ENCODE measurements around the gene SPSB1. TPM values are rescaled to one million over a fixed set of nuclear protein-coding genes. Genes with fewer than 3 reads are reported as not detected.

Gene SPSB1
- total RNA-seq, 4 donors from 2014 or later = 33.5 to 111 (median 76.3) TPM

DNA sequence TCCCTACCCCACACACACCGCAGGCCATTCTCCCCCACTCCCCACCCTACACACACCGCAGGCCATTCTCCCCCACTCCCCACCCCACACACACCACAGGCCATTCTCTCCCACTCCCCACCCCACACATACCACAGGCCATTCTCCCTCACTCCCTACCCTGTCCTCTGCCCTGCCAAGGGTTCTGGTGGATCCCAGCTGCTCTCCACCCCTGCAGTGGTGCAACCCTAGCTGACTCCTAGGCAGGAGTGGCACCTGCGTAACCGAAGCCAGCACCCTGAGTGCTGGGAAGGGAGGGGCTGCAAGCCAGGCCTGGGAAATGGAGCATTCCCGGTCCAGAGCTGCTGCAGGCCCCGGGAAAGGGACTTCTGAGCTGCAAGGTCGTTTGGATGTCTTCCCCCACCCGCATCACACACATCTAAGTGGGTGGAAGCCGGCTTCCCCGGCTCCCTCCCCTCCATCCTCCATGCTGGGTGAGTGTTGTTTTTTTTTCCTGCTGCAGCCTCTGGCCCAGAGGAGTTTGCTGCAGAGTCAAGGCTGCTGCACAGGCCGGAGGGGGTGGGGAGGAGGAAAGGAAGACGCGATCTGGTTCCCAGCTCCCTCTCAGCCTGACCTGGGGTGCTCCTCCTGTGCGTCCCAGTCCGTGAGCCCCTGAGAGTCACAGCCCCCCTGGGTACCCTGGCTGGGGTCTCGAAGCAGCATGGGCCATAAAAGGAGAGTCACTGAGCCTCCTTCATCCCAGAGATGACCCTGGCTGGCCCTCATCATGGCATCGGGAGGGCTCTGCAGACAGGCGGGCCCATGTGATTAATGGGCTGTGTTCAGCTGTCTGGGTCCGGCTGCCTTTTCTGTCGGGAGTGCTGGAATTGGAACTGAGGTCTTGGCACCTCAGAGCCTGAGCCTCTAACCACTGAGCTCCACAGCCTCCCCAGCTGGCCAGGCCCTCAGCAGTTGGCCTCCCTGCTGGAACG is 42.0 kb upstream of the SPSB1 start:
- ATAC-seq (ENCODE audit: low FRiP score) = peak; percentile 85

DNA sequence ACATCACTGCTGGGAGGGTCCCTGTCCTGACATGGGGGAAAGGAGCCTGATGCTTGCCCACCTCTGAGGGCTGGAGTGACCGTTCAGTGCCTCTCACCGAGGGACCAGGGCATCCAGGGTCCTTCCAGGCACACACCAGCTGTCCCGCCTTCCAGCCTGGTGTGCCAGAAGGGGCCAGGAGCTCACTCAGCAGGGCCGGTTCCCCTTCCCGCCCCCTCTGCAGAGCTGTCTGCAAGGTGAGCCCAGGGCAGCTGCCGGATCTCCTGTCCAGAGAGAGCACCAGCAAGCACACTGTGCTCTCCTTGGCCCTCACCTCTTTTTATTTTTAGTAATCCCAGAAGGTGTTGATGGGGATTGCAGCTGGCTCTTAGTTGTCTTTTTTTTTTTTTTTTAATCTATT is 41.2 kb upstream of the SPSB1 start:
- no peak for DNase-seq (ENCODE audit: low spot score)
- TF ChIP-seq, protein P1, sequence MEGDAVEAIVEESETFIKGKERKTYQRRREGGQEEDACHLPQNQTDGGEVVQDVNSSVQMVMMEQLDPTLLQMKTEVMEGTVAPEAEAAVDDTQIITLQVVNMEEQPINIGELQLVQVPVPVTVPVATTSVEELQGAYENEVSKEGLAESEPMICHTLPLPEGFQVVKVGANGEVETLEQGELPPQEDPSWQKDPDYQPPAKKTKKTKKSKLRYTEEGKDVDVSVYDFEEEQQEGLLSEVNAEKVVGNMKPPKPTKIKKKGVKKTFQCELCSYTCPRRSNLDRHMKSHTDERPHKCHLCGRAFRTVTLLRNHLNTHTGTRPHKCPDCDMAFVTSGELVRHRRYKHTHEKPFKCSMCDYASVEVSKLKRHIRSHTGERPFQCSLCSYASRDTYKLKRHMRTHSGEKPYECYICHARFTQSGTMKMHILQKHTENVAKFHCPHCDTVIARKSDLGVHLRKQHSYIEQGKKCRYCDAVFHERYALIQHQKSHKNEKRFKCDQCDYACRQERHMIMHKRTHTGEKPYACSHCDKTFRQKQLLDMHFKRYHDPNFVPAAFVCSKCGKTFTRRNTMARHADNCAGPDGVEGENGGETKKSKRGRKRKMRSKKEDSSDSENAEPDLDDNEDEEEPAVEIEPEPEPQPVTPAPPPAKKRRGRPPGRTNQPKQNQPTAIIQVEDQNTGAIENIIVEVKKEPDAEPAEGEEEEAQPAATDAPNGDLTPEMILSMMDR (IDR thresholded peaks at IDR 0.05) = no peak
- no peak for ATAC-seq (ENCODE audit: low FRiP score)

More for the DNA sequence above, 42.0 kb upstream of the SPSB1 start:
- TF ChIP-seq, protein P1 (IDR thresholded peaks at IDR 0.05) = no peak
- no peak for DNase-seq (ENCODE audit: low spot score)

DNA sequence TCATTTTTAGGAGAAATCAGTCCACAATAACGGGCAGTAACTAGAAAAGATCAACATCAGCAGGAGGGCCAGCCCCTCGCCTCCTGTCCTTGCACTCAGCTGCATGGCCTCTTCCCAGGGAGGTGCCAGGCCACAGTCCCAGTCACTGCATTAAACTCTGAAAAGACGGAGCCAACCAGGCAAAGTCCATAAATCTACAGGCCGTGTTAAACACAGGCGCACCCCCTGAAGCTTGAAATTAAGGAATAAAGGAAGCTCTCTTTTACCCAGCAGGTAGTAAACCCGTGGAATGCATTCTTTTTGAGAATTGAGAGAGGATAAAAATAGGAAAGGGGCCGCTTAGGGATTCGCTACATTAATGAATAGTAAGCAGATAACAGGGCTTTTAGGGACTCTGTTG is 39.7 kb upstream of the SPSB1 start:
- TF ChIP-seq, protein P1 (IDR thresholded peaks at IDR 0.05) = no peak
- DNase-seq (ENCODE audit: low spot score) (no peak), ATAC-seq (ENCODE audit: low FRiP score) (no peak)

DNA sequence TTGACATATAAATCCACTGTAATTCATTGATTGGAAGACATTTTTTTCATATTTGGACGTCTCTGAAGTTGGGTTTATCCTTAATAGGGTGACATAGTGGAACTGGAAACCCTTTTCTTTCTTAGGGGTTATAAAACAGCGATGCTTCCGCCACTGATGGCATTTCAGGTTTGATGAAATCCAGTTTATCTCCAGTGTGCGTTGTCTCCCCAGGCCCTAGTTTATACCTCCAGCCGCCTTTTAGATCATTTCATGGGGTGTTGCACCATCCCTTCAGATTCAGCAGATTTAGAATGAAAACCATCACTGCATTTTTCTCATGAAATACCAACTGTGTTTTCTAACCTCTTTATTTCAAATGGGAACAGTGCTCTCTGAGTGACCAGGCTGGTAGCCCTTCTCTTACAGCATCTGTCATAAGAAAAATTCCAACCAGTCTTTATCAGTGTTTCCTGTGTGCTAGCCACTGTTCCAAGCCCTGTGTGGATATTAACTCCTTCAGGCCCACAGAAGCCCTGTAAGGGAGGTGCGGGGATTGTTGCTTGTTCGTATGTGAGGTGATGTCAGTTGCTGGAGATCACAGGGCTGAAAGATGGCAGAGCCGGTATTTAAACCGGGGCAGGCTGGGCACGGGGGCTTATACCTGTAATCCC is 39.1 kb upstream of the SPSB1 start:
- TF ChIP-seq, protein P1 (IDR thresholded peaks at IDR 0.05) = no peak
- no peak for ATAC-seq (ENCODE audit: low FRiP score)
- no peak for DNase-seq (ENCODE audit: low spot score)

DNA sequence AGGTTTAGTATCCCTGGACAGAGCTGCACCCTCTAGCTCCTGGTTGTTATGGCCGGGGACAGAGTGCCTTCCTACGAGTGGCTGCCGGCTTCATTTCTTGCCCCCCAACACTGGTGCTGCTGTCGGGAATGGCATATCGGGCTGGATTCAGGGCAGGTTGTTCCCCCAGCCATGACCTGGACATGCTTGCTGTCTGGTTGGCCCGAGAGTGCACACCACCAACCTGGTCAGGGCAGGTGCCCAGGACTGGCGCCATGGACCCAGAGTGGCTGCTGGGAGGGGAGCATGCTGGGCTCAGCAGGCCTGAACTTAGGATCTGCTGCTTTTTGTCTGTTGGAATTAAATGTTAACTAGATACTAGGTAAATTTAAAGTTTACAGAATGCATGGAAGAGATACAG is 36.4 kb upstream of the SPSB1 start:
- TF ChIP-seq, protein P1 (IDR thresholded peaks at IDR 0.05) = no peak
- no peak for ATAC-seq (ENCODE audit: low FRiP score)
- DNase-seq (ENCODE audit: low spot score) = no peak

DNA sequence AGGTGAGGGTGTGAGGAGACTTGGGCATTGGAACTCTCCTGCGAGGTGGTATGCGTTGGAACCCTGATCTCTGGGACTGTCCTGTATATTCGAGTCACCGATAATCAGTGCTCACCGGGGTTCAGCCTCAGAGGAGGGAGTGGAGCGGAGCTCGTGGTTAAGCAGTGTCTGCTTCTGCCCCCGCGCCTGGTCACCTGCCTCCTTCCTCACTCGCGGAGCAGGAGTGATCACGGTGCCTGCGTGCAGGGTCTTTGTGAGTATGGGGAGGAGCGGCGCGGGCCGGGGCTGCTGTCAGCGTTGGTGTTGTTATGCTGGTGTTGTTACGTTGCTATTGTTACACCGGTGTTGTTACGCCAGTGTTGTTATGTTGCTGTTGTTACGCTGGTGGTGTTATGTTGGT is 34.8 kb upstream of the SPSB1 start:
- ATAC-seq (ENCODE audit: low FRiP score) (no peak), DNase-seq (ENCODE audit: low spot score) (no peak)
- TF ChIP-seq, protein P1 (IDR thresholded peaks at IDR 0.05) = no peak

Data from omental fat pad (tissue), 4 donors.